Neutrophil (primary cell): ENCODE measurements around the gene ZNF222.

Experiments used
- H3K27ac ChIP-seq: fragments of 200-600 bp; sonication (generic); 2 replicates; pipeline ENCODE4 v1.5.1; 2016; ENCODE audit warnings: mild to moderate bottlenecking, moderate library complexity
- H3K27me3 ChIP-seq: fragments of 200-600 bp; sonication (generic); 2 replicates; pipeline ENCODE4 v1.6.0; 2016; ENCODE audit warnings: mild to moderate bottlenecking
- H3K36me3 ChIP-seq: fragments of 200-600 bp; sonication (generic); 2 replicates; pipeline ENCODE4 v1.5.1; 2017
- H3K4me1 ChIP-seq, 2 experiments: fragments of 200-600 bp in 1 of 2; sonication (generic) in 1 of 2; 1 replicate in 1 of 2; 2 replicates in 1 of 2; pipeline versions ENCODE4 v1.5.1 to v1.6.1; 2013 to 2016; ENCODE audit warnings: low read depth in 1 of 2, low read length in 1 of 2, mild to moderate bottlenecking in 1 of 2, moderate library complexity in 1 of 2; ENCODE audit not compliant: control insufficient read depth in 1 of 2, insufficient read depth in 1 of 2
- H3K4me3 ChIP-seq, 2 experiments: fragments of 200-600 bp in 1 of 2; sonication (generic) in 1 of 2; 1 replicate in 1 of 2; 2 replicates in 1 of 2; pipeline ENCODE4 v1.5.1; 2013 to 2016; ENCODE audit warnings: low read depth in 1 of 2, low read length in 1 of 2, mild to moderate bottlenecking in 1 of 2, moderate library complexity in 1 of 2
- H3K9me3 ChIP-seq: fragments of 200-600 bp; sonication (generic); 2 replicates; pipeline ENCODE4 v1.5.1; 2016
- TF ChIP-seq, protein P1 (sequence below): fragments of 200-600 bp; sonication (generic); IDR thresholded peaks from 2 replicates; pipeline ENCODE4 v1.5.1; 2016; ENCODE audit warnings: antibody characterized with exemption

The ZNF222 gene

GRCh38 chr19:44059229-44059628, 34.0 kb downstream of the ZNF222 start:
- no peaks in the 10 kb centered on the region for H3K27me3 ChIP-seq
- H3K9me3 ChIP-seq, result peaks cover 4% of the 10 kb centered on the region
- TF ChIP-seq, protein P1, sequence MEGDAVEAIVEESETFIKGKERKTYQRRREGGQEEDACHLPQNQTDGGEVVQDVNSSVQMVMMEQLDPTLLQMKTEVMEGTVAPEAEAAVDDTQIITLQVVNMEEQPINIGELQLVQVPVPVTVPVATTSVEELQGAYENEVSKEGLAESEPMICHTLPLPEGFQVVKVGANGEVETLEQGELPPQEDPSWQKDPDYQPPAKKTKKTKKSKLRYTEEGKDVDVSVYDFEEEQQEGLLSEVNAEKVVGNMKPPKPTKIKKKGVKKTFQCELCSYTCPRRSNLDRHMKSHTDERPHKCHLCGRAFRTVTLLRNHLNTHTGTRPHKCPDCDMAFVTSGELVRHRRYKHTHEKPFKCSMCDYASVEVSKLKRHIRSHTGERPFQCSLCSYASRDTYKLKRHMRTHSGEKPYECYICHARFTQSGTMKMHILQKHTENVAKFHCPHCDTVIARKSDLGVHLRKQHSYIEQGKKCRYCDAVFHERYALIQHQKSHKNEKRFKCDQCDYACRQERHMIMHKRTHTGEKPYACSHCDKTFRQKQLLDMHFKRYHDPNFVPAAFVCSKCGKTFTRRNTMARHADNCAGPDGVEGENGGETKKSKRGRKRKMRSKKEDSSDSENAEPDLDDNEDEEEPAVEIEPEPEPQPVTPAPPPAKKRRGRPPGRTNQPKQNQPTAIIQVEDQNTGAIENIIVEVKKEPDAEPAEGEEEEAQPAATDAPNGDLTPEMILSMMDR, result no peak
- no peak overlapping the region for H3K27ac ChIP-seq
- no peak overlapping the region for H3K4me3 ChIP-seq
- peaks cover 21% of the 10 kb centered on the region for H3K36me3 ChIP-seq
- H3K4me1 ChIP-seq, result no peaks in the 10 kb centered on the region

GRCh38 chr19:44061038-44061437, 35.9 kb downstream of the ZNF222 start:
- H3K36me3 ChIP-seq, result peaks cover 21% of the 10 kb centered on the region
- TF ChIP-seq, protein P1, result no peak
- peaks cover 6% of the 10 kb centered on the region for H3K9me3 ChIP-seq

GRCh38 chr19:44066305-44066704, 41.1 kb downstream of the ZNF222 start:
- Histone ChIP-seq H3K27ac (no peak overlapping the region), H3K36me3 (peaks cover 12% of the 10 kb centered on the region), H3K4me1 (peaks cover under 1 to 1% of the 10 kb centered on the region in 2 experiments), H3K4me3 (no peak overlapping the region), H3K9me3 (peaks cover 21% of the 10 kb centered on the region), H3K27me3 (no peaks in the 10 kb centered on the region)
- TF ChIP-seq, protein P1, result no peak

More at GRCh38 chr19:44061038-44061437, 35.9 kb downstream of the ZNF222 start:
- no peaks in the 10 kb centered on the region for H3K27me3 ChIP-seq
- H3K4me1 ChIP-seq, result no peaks in the 10 kb centered on the region
- H3K4me3 ChIP-seq, result no peak overlapping the region
- H3K27ac ChIP-seq, result no peak overlapping the region

DNA sequence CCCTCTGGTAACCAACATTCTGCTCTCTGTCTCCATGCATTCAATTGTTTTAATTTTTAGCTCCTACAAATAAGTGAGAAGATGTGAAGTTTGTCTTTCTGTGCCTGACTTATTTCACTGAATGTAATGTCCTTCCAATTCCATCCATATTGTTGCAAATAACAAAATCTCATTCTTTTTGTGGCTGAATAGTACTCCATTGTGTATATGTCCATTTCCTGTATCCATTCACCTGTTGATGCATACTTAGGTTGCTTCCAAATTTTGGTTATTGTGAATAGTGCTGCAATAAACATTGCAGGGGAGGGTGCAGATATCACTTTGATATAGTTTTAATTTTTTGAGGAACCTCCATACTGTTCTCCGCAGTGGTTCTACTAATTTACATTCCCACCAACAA, 44.2 kb downstream of the ZNF222 start:
- Histone ChIP-seq H3K36me3 (no peaks in the 10 kb centered on the region), H3K9me3 (peaks cover 21% of the 10 kb centered on the region), H3K27ac (no peak overlapping the region), H3K4me3 (no peak overlapping the region), H3K27me3 (no peaks in the 10 kb centered on the region), H3K4me1 (peaks cover 12 to 15% of the 10 kb centered on the region in 2 experiments)
- TF ChIP-seq, protein P1, result no peak

DNA sequence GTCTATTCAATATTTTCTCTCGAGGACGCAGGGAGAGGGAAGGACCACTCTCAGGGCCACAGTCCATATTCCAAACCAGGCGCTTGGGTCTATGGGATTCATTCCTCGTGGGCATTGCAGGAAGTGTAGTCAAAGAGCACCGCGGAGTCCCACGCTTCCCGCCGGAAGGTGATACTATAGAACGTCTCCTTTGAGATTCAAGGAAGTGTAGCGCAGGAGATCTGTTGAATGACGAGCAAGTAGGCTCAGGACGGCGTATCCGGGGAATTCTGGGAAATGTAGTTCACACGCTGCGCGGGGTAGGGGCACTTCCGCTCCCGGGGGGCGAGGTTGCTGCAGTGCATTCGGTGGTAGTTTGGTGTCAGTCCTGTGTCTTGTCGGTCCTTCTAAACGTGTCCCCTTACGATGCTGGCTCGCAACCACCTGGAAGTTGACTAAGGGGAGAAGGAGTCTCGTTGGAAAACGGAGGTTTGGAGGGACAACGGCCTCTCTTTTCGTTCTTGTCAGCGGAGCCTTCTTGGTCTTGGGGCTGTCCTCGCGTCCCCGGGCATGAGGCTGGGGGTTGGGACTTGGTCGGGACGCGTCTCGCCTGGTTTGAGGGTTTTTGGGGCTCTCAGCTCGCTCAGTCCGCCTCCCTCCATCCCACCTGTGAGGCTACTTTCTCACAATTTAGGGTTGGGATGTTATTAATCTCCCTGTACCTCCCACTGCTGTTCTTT, 46.8 kb downstream of the ZNF222 start, which contains the start of gene ZNF284:
Gene ZNF284 (plus strand): TSS at position 336 of the 719 bp plus-strand sequence. CDS start 4,231 bp downstream, outside the sequence.
- no peaks in the 10 kb centered on the region for H3K27me3 ChIP-seq
- H3K36me3 ChIP-seq, result no peaks in the 10 kb centered on the region
- H3K27ac ChIP-seq, result no peak within 1 kb of the TSS
- H3K9me3 ChIP-seq, result peaks cover 5% of the 10 kb centered on the region
- H3K4me3 ChIP-seq, result peak within 1 kb of the TSS; percentile 66 to 72
- H3K4me1 ChIP-seq, result peaks cover 12 to 15% of the 10 kb centered on the region in 2 experiments
- TF ChIP-seq, protein P1, result no peak
